Endothelial cell of umbilical vein (primary cell): ENCODE data around the gene SH3BP5. TPM values are rescaled to one million over a fixed set of nuclear protein-coding genes. Genes with fewer than 3 reads are reported as not detected.

Experiments
- BruUV-seq: library from RNA; stranded (reverse); fragments of 400-500 nt; replicated peaks from 2 replicates; lab custom pipeline; 2021; lab: Mats Ljungman, UMichigan
- CTCF ChIA-PET: fragments of 300-600, 350-600 bp; sonication (Branson Sonifier 250); formaldehyde crosslinking; loops from one replicate; lab custom pipeline; 2021; ENCODE audit warnings: antibody characterized with exemption, inconsistent platforms; lab: Charles Lee
- POLR2A ChIA-PET: fragments of 300-600, 350-600 bp; sonication (Branson Sonifier 250); formaldehyde crosslinking; loops from one replicate; lab custom pipeline; 2021; ENCODE audit warnings: antibody characterized with exemption, inconsistent platforms; lab: Charles Lee
- DNase-seq: peaks from one replicate; pipeline ENCODE4 v3.0.0-alpha.2; 2011; ENCODE audit warnings: low read depth, low spot score
- FAIRE-seq: peaks from 2 replicates; lab custom pipeline; 2011; peaks lifted over from hg19 to GRCh38; lab: Jason Lieb, UNC
- H2AFZ ChIP-seq: 2 replicates; pipeline ENCODE4 v1.6.0; 2012; ENCODE audit warnings: low read depth, low read length, control low read depth, inconsistent platforms
- H3K27ac ChIP-seq: 2 replicates; pipeline ENCODE4 v1.5.1; 2011; ENCODE audit warnings: low read depth, mild to moderate bottlenecking, control low read depth, low read length, moderate library complexity; ENCODE audit not compliant: insufficient read depth
- H3K27me3 ChIP-seq, 2 experiments: 2 replicates each; pipeline versions ENCODE4 v1.6.0 to v1.6.1; 2011; ENCODE audit warnings: low read length in 2 of 2, mixed read lengths in 1 of 2; ENCODE audit not compliant: control insufficient read depth in 2 of 2, insufficient read depth in 2 of 2
- H3K36me3 ChIP-seq, 2 experiments: 2 replicates in 1 of 2; 3 replicates in 1 of 2; pipeline ENCODE4 v1.5.1; 2011; ENCODE audit warnings: low read length in 2 of 2, mild to moderate bottlenecking in 1 of 2, moderate library complexity in 1 of 2; ENCODE audit not compliant: control insufficient read depth in 2 of 2, insufficient read depth in 2 of 2; ENCODE audit errors: extremely low read depth in 1 of 2
- H3K4me1 ChIP-seq: 3 replicates; pipeline ENCODE4 v1.5.1; 2011; ENCODE audit warnings: mild to moderate bottlenecking, low read length; ENCODE audit not compliant: control insufficient read depth, insufficient read depth; ENCODE audit errors: extremely low read depth
- H3K4me2 ChIP-seq: 2 replicates; pipeline ENCODE4 v1.6.1; 2011; ENCODE audit warnings: low read length, control low read depth, mixed read lengths; ENCODE audit not compliant: insufficient read depth
- H3K4me3 ChIP-seq, 3 experiments: fragments of 200-600 bp in 1 of 3; sonication (generic), shearing (Covaris generic) in 1 of 3; replicated peaks in 1 of 3; 2 replicates each; pipeline ENCODE4 v1.5.1; 2011 to 2016; ENCODE audit warnings: control low read depth in 3 of 3, low read length in 3 of 3, mild to moderate bottlenecking in 2 of 3, inconsistent platforms in 1 of 3, low read depth in 1 of 3, moderate library complexity in 1 of 3; ENCODE audit not compliant: insufficient read depth in 1 of 3
- H3K79me2 ChIP-seq: 2 replicates; pipeline ENCODE4 v1.6.0; 2012; ENCODE audit warnings: low read length, inconsistent platforms; ENCODE audit not compliant: control insufficient read depth, insufficient read depth
- H3K9ac ChIP-seq: replicated peaks from 2 replicates; pipeline ENCODE3; 2011; ENCODE audit warnings: low read length, control low read depth; ENCODE audit not compliant: insufficient read depth; ENCODE audit errors: extremely low read depth
- H3K9me1 ChIP-seq: replicated peaks from 3 replicates; pipeline ENCODE4 v1.6.0; 2011; ENCODE audit warnings: mild to moderate bottlenecking, low read length; ENCODE audit not compliant: control insufficient read depth, insufficient read depth; ENCODE audit errors: extremely low read depth
- H3K9me3 ChIP-seq: replicated peaks from 2 replicates; pipeline ENCODE4 v1.5.1; 2012; ENCODE audit warnings: low read length, inconsistent platforms; ENCODE audit not compliant: control insufficient read depth, insufficient read depth
- H4K20me1 ChIP-seq: replicated peaks from 2 replicates; pipeline ENCODE3; 2011; ENCODE audit warnings: mild to moderate bottlenecking, low read length; ENCODE audit not compliant: control insufficient read depth, insufficient read depth; ENCODE audit errors: extremely low read depth
- FOS ChIP-seq: IDR thresholded peaks from 2 replicates; pipeline ENCODE4 v1.6.1; 2011; ENCODE audit warnings: mild to moderate bottlenecking, low read length, moderate library complexity, borderline replicate concordance; ENCODE audit not compliant: insufficient read depth
- GATA2 ChIP-seq: IDR thresholded peaks from 2 replicates; pipeline ENCODE4 v1.7.0; 2011; ENCODE audit warnings: low read depth, mild to moderate bottlenecking, moderate library complexity, mixed read lengths, low read length; ENCODE audit not compliant: insufficient read length, insufficient read depth
- JUN ChIP-seq: IDR thresholded peaks from 2 replicates; pipeline ENCODE4 v1.6.1; 2011; ENCODE audit warnings: borderline replicate concordance, low read depth; ENCODE audit not compliant: insufficient read length, insufficient read depth
- MAX ChIP-seq: IDR thresholded peaks from 2 replicates; pipeline ENCODE4 v1.6.1; 2011; ENCODE audit not compliant: insufficient read depth, insufficient read length
- MYC ChIP-seq: IDR thresholded peaks from one replicate; pipeline ENCODE4 v1.6.1; 2011; ENCODE audit warnings: mild to moderate bottlenecking, low read depth, low read length
- POLR2AphosphoS5 ChIP-seq: IDR thresholded peaks from 2 replicates; pipeline ENCODE4 v1.6.1; 2012; ENCODE audit warnings: low read depth, mild to moderate bottlenecking, control low read depth, low read length, moderate library complexity; ENCODE audit not compliant: insufficient read depth
- dilution Hi-C: fragments of 300-500 bp; cut with MboI; formaldehyde crosslinking; loops from one replicate; pipeline ENCODE4 v1.15.0; 2019; ENCODE audit warnings: low sequenced_read_pairs; ENCODE audit not compliant: extremely low pct_ligation_motif_present
- intact Hi-C: fragments of 100-400 bp; cut with micrococcal nuclease; formaldehyde crosslinking; loops from one replicate; pipeline ENCODE4 v1.10.0; 2022
- polyA plus RNA-seq, 4 experiments: library from polyadenylated mRNA; depleted of rRNA in 3 of 4; stranded (reverse) in 3 of 4; unstranded in 1 of 4; fragments of >200 nt; gene quantifications; 2 replicates each; pipeline versions ENCODE4 v1.2.1 to v1.2.3, GENCODE V29; 2011 to 2012; ENCODE audit warnings: missing spikeins in 1 of 4
- total RNA-seq: library from RNA; stranded (reverse); gene quantifications from 2 replicates; pipeline ENCODE4 v1.2.3, GENCODE V29; 2021
- TF ChIP-seq, protein P1 (sequence below), 2 donors: IDR thresholded peaks; 1 replicate in 1 of 2; 2 replicates in 1 of 2; pipeline ENCODE4 v1.5.1; 2011; ENCODE audit warnings: low read length in 2 of 2, mild to moderate bottlenecking in 2 of 2, moderate library complexity in 2 of 2, control low read depth in 1 of 2, inconsistent platforms in 1 of 2, low read depth in 1 of 2; ENCODE audit not compliant: insufficient read depth in 1 of 2; ENCODE audit errors: extremely low read depth in 1 of 2

SH3BP5 gene
- total and polyA plus RNA-seq, 2 donors (not counting 3 experiments of a cell fraction or from before 2014, with no cell fraction given), result 35.3 to 76.3 TPM

GRCh38 chr3:15324379-15324808, 8.0 kb downstream of the SH3BP5 start:
- ChIA-PET POLR2A (no interaction called here), CTCF (interaction anchor here (0.7 to 1.5 kb wide), 3 partner anchors 8 to 81 kb away, joined by 3 to 5 read pairs (median 5); partner anchors contain the start of gene SH3BP5)
- dilution Hi-C loops, result no loop called here
- H3K4me3 ChIP-seq, result no peak overlapping the region
- no peak overlapping the region for H3K9ac ChIP-seq
- H3K9me3 ChIP-seq, result no peaks in the 10 kb centered on the region
- TF ChIP-seq JUN (no peak), MYC (no peak), FOS (no peak), MAX (no peak), GATA2 (no peak), POLR2AphosphoS5 (no peak)
- TF ChIP-seq, protein P1, sequence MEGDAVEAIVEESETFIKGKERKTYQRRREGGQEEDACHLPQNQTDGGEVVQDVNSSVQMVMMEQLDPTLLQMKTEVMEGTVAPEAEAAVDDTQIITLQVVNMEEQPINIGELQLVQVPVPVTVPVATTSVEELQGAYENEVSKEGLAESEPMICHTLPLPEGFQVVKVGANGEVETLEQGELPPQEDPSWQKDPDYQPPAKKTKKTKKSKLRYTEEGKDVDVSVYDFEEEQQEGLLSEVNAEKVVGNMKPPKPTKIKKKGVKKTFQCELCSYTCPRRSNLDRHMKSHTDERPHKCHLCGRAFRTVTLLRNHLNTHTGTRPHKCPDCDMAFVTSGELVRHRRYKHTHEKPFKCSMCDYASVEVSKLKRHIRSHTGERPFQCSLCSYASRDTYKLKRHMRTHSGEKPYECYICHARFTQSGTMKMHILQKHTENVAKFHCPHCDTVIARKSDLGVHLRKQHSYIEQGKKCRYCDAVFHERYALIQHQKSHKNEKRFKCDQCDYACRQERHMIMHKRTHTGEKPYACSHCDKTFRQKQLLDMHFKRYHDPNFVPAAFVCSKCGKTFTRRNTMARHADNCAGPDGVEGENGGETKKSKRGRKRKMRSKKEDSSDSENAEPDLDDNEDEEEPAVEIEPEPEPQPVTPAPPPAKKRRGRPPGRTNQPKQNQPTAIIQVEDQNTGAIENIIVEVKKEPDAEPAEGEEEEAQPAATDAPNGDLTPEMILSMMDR (IDR thresholded peaks at IDR 0.05; ENCODE audit: extremely low read depth in 1 of 2, insufficient read depth in 1 of 2, low read depth in 1 of 2, low read length in 2 of 2), result no peak
- H3K27me3 ChIP-seq, result no peaks in the 10 kb centered on the region
- peaks cover 54% of the 10 kb centered on the region for H3K4me1 ChIP-seq
- H4K20me1 ChIP-seq, result peaks cover 3% of the 10 kb centered on the region
- FAIRE-seq, result no peak
- H3K27ac ChIP-seq, result no peak overlapping the region
- H3K36me3 ChIP-seq, result peaks cover 2 to 3% of the 10 kb centered on the region in 2 experiments
- H2AFZ ChIP-seq, result no peak overlapping the region
- DNase-seq, result no peak
- H3K4me2 ChIP-seq, result no peak overlapping the region
- H3K9me1 ChIP-seq, result no peaks in the 10 kb centered on the region
- intact Hi-C loops, result no loop called here
- H3K79me2 ChIP-seq, result peaks cover 85% of the 10 kb centered on the region
- no TSS peak for BruUV-seq
